Measurements from ENCODE around the gene MBD2.
"Not testable (repeated sequence)": the region's sequence is repeated elsewhere in the genome, so short reads cannot be mapped to it uniquely, and the experiment has no call there.

Gene MBD2

GRCh38 chr18:54148151-54148550 lies 76.3 kb downstream of the MBD2 start:
- no peak for DNase-seq

- no peak for DNase-seq
These were observed 77.0 kb downstream of the MBD2 start for GRCh38 chr18:54147439-54147838.

GRCh38 chr18:54141041-54141608 lies 83.3 kb downstream of the MBD2 start:
- DNase-seq = no peak

GRCh38 chr18:54140641-54141040 lies 83.8 kb downstream of the MBD2 start:
- peak; percentile 35 for DNase-seq

GRCh38 chr18:54135216-54135615 lies 89.3 kb downstream of the MBD2 start:
- peak; percentile 67 for DNase-seq

GRCh38 chr18:54134053-54134452 lies 90.4 kb downstream of the MBD2 start:
- peak; percentile 74 for DNase-seq

GRCh38 chr18:54130631-54131030 lies 93.8 kb downstream of the MBD2 start:
- no peak for DNase-seq

- DNase-seq = peak; percentile 61
These were observed 94.3 kb downstream of the MBD2 start for GRCh38 chr18:54130177-54130576.

- DNase-seq = peak; percentile 59
These were observed 94.9 kb downstream of the MBD2 start for GRCh38 chr18:54129448-54130067.

GRCh38 chr18:54127759-54128378 lies 96.6 kb downstream of the MBD2 start:
- DNase-seq = peak; percentile 72

GRCh38 chr18:54125429-54125828 lies 99.0 kb downstream of the MBD2 start:
- DNase-seq = no peak

GRCh38 chr18:54123720-54124440 lies 100.6 kb downstream of the MBD2 start:
- not testable (repeated sequence) for DNase-seq

- peak; percentile 71 for DNase-seq
These were observed 104.9 kb downstream of the MBD2 start for GRCh38 chr18:54119524-54120019.

GRCh38 chr18:54117853-54118773 lies 106.4 kb downstream of the MBD2 start:
- peak; percentile 55 for DNase-seq

GRCh38 chr18:54116541-54117257 lies 107.8 kb downstream of the MBD2 start:
- DNase-seq = no peak

GRCh38 chr18:54112356-54112755 lies 112.1 kb downstream of the MBD2 start:
- peak; percentile 81 for DNase-seq

GRCh38 chr18:54109131-54109683 lies 115.3 kb downstream of the MBD2 start:
- peak; percentile 44 for DNase-seq

- no peak for DNase-seq
These were observed 122.3 kb downstream of the MBD2 start for GRCh38 chr18:54102123-54102522.
